H9 (cell line): ENCODE data around the gene ETF1. TPM values are rescaled to one million over a fixed set of nuclear protein-coding genes. Genes with fewer than 3 reads are reported as not detected.

Experiments used
- DNase-seq: peaks from one replicate; pipeline ENCODE4 v3.0.0-alpha.2; 2017
- H2AFZ ChIP-seq: one replicate; pipeline ENCODE4 v1.6.1; 2013; ENCODE audit warnings: mild to moderate bottlenecking, low read length, control low read depth, moderate library complexity
- H2AK5ac ChIP-seq: 2 replicates; pipeline ENCODE4 v1.6.1; 2013; ENCODE audit warnings: low read length, control low read depth, mixed read lengths; ENCODE audit not compliant: insufficient read length
- H2BK120ac ChIP-seq: one replicate; pipeline ENCODE4 v1.6.1; 2013; ENCODE audit warnings: low read depth, mild to moderate bottlenecking, low read length, control low read depth, inconsistent platforms; ENCODE audit not compliant: poor library complexity, severe bottlenecking
- H2BK12ac ChIP-seq: 2 replicates; pipeline ENCODE4 v1.6.1; 2013; ENCODE audit warnings: low read length, control low read depth, mixed read lengths, low read depth; ENCODE audit not compliant: insufficient read length
- H2BK15ac ChIP-seq: 2 replicates; pipeline ENCODE4 v1.6.1; 2013; ENCODE audit warnings: low read depth, low read length, control low read depth
- H2BK20ac ChIP-seq: one replicate; pipeline ENCODE4 v1.6.1; 2013; ENCODE audit warnings: low read depth, mild to moderate bottlenecking, low read length, control low read depth, inconsistent platforms; ENCODE audit not compliant: poor library complexity, severe bottlenecking
- H2BK5ac ChIP-seq: 2 replicates; pipeline ENCODE4 v1.6.1; 2013; ENCODE audit warnings: low read length, control low read depth, mixed read lengths; ENCODE audit not compliant: insufficient read length
- H3K14ac ChIP-seq: 2 replicates; pipeline ENCODE4 v1.6.1; 2013; ENCODE audit warnings: low read length, control low read depth; ENCODE audit not compliant: insufficient read depth
- H3K18ac ChIP-seq: 2 replicates; pipeline ENCODE4 v1.6.1; 2013; ENCODE audit warnings: low read depth, mild to moderate bottlenecking, mixed read lengths, low read length, control low read depth; ENCODE audit not compliant: insufficient read length
- H3K23ac ChIP-seq: 2 replicates; pipeline ENCODE4 v1.6.1; 2013; ENCODE audit warnings: low read length, control low read depth, mixed read lengths, low read depth; ENCODE audit not compliant: insufficient read length
- H3K23me2 ChIP-seq: 2 replicates; pipeline ENCODE4 v1.6.1; 2013; ENCODE audit warnings: low read depth, mild to moderate bottlenecking, mixed read lengths, low read length, control low read depth; ENCODE audit not compliant: insufficient read length, poor library complexity, severe bottlenecking
- H3K27ac ChIP-seq: 2 replicates; pipeline ENCODE4 v1.5.1; 2013; ENCODE audit warnings: low read length, control low read depth, mixed read lengths, low read depth; ENCODE audit not compliant: insufficient read length
- H3K27me3 ChIP-seq: 2 replicates; pipeline ENCODE4 v1.6.1; 2013; ENCODE audit warnings: low read length, control low read depth, inconsistent platforms; ENCODE audit not compliant: insufficient read depth
- H3K4ac ChIP-seq: 2 replicates; pipeline ENCODE4 v1.6.1; 2013; ENCODE audit warnings: low read depth, mild to moderate bottlenecking, control low read depth, inconsistent platforms, low read length, moderate library complexity
- H3K4me1 ChIP-seq: 2 replicates; pipeline ENCODE4 v1.6.1; 2013; ENCODE audit warnings: low read length, control low read depth, inconsistent platforms; ENCODE audit not compliant: insufficient read depth
- H3K4me2 ChIP-seq: 2 replicates; pipeline ENCODE4 v1.6.1; 2013; ENCODE audit warnings: low read length, control low read depth, mixed read lengths; ENCODE audit not compliant: insufficient read length, insufficient read depth
- H3K56ac ChIP-seq: 2 replicates; pipeline ENCODE4 v1.6.1; 2013; ENCODE audit warnings: low read depth, mild to moderate bottlenecking, mixed read lengths, low read length, control low read depth; ENCODE audit not compliant: insufficient read length
- H3K79me1 ChIP-seq: 2 replicates; pipeline ENCODE4 v1.6.1; 2013; ENCODE audit warnings: low read depth, mild to moderate bottlenecking, moderate library complexity, low read length, control low read depth, inconsistent platforms; ENCODE audit not compliant: insufficient read depth, poor library complexity, severe bottlenecking
- H3K79me2 ChIP-seq: 2 replicates; pipeline ENCODE4 v1.6.1; 2013; ENCODE audit warnings: low read length, control low read depth, inconsistent platforms; ENCODE audit not compliant: insufficient read depth
- H3K9ac ChIP-seq: 2 replicates; pipeline ENCODE4 v1.6.1; 2013; ENCODE audit warnings: low read length, control low read depth, mixed read lengths; ENCODE audit not compliant: insufficient read length; ENCODE audit errors: extremely low read depth
- H3K9me3 ChIP-seq: one replicate; pipeline ENCODE4 v1.6.1; 2013; ENCODE audit warnings: low read depth, low read length, inconsistent platforms; ENCODE audit not compliant: control insufficient read depth
- H3T11ph ChIP-seq: one replicate; pipeline ENCODE4 v1.6.1; 2013; ENCODE audit warnings: mild to moderate bottlenecking, low read length, control low read depth, inconsistent platforms
- H4K20me1 ChIP-seq: one replicate; pipeline ENCODE4 v1.6.1; 2013; ENCODE audit not compliant: control insufficient read depth, insufficient read length, insufficient read depth
- H4K5ac ChIP-seq: 2 replicates; pipeline ENCODE4 v1.6.1; 2013; ENCODE audit warnings: low read depth, mild to moderate bottlenecking, mixed read lengths, low read length, control low read depth; ENCODE audit not compliant: insufficient read length
- H4K8ac ChIP-seq: replicated peaks from 2 replicates; pipeline ENCODE4 v1.6.1; 2013; ENCODE audit warnings: low read length, control low read depth, mixed read lengths, low read depth; ENCODE audit not compliant: insufficient read length
- H4K91ac ChIP-seq: 2 replicates; pipeline ENCODE4 v1.6.1; 2013; ENCODE audit warnings: low read depth, mild to moderate bottlenecking, moderate library complexity, mixed read lengths, low read length, control low read depth; ENCODE audit not compliant: insufficient read length
- H3K27ac Mint-ChIP-seq, 3 experiments: 2 replicates in 2 of 3; 3 replicates in 1 of 3; pipeline ENCODE4 v1.8.0; 2020 to 2021; ENCODE audit warnings: mixed read lengths in 3 of 3, mild to moderate bottlenecking in 1 of 3, moderate library complexity in 1 of 3
- H3K27me3 Mint-ChIP-seq: 2 replicates; pipeline ENCODE4 v1.8.0; 2021; ENCODE audit warnings: low read depth, mild to moderate bottlenecking, moderate library complexity, mixed read lengths
- H3K36me3 Mint-ChIP-seq, 3 experiments: 2 replicates in 2 of 3; 3 replicates in 1 of 3; pipeline ENCODE4 v1.8.0; 2020 to 2021; ENCODE audit warnings: low read depth in 3 of 3, mixed read lengths in 3 of 3; ENCODE audit not compliant: insufficient read depth in 1 of 3
- H3K4me1 Mint-ChIP-seq, 2 experiments: 2 replicates each; pipeline ENCODE4 v1.8.0; 2020; ENCODE audit warnings: mixed read lengths in 2 of 2
- H3K4me3 Mint-ChIP-seq, 2 experiments: 2 replicates in 1 of 2; 3 replicates in 1 of 2; pipeline ENCODE4 v1.8.0; 2020 to 2021; ENCODE audit warnings: mild to moderate bottlenecking in 2 of 2, mixed read lengths in 2 of 2, moderate library complexity in 1 of 2
- H3K9me3 Mint-ChIP-seq, 2 experiments: 2 replicates in 1 of 2; 3 replicates in 1 of 2; pipeline ENCODE4 v1.8.0; 2020; ENCODE audit warnings: mild to moderate bottlenecking in 2 of 2, mixed read lengths in 2 of 2, moderate library complexity in 1 of 2
- CTCF ChIP-seq: fragments of 200-600 bp; sonication (generic); conservative IDR thresholded peaks from 3 replicates; pipeline ENCODE4 v1.8.0; 2021; ENCODE audit warnings: antibody characterized with exemption, mild to moderate bottlenecking
- total RNA-seq: library from RNA; stranded (reverse); gene quantifications from 2 replicates; pipeline ENCODE4 v1.2.1, GENCODE V29; 2021

Gene ETF1
- total RNA-seq, 1 experiment from 2014 or later, result 175 TPM

- Histone ChIP-seq H3K4ac (no peak overlapping the region), H2BK120ac (no peak overlapping the region), H3K27ac (no peak overlapping the region), H2AFZ (no peak overlapping the region), H3T11ph (no peak overlapping the region), H3K18ac (no peak overlapping the region), H2BK12ac (no peak overlapping the region), H3K14ac (no peak overlapping the region), H3K23ac (no peak overlapping the region), H3K4me1 (no peaks in the 10 kb centered on the region), H4K8ac (no peak overlapping the region), H2BK5ac (no peak overlapping the region), H3K23me2 (peaks cover 11% of the 10 kb centered on the region), H3K79me2 (peaks cover 69% of the 10 kb centered on the region), H2AK5ac (no peak overlapping the region), H2BK20ac (no peak overlapping the region), H3K4me2 (no peak overlapping the region), H2BK15ac (no peak overlapping the region), H3K9ac (no peak overlapping the region), H3K27me3 (no peaks in the 10 kb centered on the region), H3K9me3 (no peaks in the 10 kb centered on the region), H3K56ac (no peak overlapping the region), H4K91ac (no peak overlapping the region), H4K5ac (no peak overlapping the region), H4K20me1 (no peaks in the 10 kb centered on the region), H3K79me1 (peaks cover 6% of the 10 kb centered on the region)
- peaks cover 20 to 23% of the 10 kb centered on the region in 2 experiments for H3K4me1 Mint-ChIP-seq
- no peaks in the 10 kb centered on the region; the same call in 1 of the 2 replicates for H3K27me3 Mint-ChIP-seq
- no peak for DNase-seq
- no peak overlapping the region; a peak in 1 of 7 replicates for H3K27ac Mint-ChIP-seq
- H3K36me3 Mint-ChIP-seq, result peaks cover 19 to 56% (median 50%) of the 10 kb centered on the region in 3 experiments
- no peaks in the 10 kb centered on the region for H3K9me3 Mint-ChIP-seq
- TF ChIP-seq CTCF, result no peak
- no peak overlapping the region for H3K4me3 Mint-ChIP-seq
Measured at GRCh38 chr5:138539791-138540190, 3.2 kb downstream of the ETF1 start.
